GM18517 (cell line): Measurements from ENCODE around the gene LPIN1.

Experiments used
- ATAC-seq: cut with Tn5 transposase; IDR thresholded peaks from one replicate; pipeline ENCODE4 v1.9.1; 2021; ENCODE audit warnings: mild to moderate bottlenecking, moderate library complexity; ENCODE audit not compliant: unreplicated experiment

LPIN1 gene

GRCh38 chr2:11778923-11779757, 32.7 kb downstream of the LPIN1 start:
- peak; percentile 60 for ATAC-seq

GRCh38 chr2:11781602-11782001, 35.2 kb downstream of the LPIN1 start:
- no peak for ATAC-seq

- no peak for ATAC-seq
These were observed 37.8 kb downstream of the LPIN1 start for GRCh38 chr2:11784280-11784679.

DNA sequence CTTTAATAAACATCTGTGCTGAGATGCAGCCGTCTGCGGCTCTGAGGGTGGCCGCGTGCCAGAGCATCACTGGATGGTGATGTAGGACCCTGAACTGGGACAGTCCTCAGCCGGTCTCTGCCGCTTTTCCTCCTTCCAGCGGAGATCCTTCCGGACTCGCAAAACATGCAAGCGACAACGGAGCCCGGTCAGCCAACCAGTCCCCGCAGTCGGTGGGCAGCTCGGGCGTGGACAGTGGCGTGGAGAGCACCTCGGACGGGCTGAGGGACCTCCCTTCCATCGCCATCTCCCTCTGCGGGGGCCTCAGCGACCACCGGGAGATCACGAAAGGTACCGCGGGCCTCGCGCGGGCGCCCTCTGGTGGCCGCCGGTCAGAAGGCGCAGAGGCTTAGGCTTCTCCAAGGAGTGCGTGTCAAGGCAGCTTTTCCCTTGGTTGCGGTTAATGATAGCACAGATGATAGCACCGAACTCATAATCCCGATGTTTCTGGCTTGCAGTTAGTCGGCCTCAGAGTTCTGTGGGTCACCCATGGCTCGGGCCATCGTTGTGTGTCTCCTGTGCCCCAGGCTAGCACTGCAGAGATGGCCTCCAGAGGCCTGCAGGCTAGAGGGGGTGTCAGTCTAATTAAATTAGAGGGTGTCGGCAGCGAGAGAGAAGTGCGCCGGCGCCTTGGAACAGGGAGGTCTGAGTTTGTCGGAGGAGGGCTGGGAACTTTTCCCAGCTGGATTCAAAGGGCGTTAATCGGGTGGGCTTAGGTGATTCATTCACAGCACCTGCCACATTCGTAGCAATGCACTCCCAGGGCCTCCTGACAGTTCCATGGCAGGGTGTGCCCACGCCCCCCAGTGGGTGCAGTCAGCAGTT, 38.5 kb downstream of the LPIN1 start:
- no peak for ATAC-seq

DNA sequence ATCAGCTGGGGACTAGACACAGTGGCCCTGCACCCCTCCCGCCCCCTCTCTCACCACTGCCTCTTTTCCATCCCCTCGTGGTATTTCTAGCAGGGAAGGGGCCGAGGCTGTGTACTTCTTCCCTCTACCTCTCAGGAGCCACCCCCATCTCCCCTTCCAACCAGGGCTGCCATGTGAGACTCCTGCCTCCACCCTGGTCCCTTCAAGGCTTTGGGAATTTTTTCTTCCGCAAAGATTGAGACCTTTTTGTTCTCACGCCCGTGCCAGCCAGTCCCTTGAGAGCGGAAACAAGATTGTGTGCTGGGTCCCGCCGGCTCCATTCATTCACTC, 39.1 kb downstream of the LPIN1 start:
- ATAC-seq: no peak

DNA sequence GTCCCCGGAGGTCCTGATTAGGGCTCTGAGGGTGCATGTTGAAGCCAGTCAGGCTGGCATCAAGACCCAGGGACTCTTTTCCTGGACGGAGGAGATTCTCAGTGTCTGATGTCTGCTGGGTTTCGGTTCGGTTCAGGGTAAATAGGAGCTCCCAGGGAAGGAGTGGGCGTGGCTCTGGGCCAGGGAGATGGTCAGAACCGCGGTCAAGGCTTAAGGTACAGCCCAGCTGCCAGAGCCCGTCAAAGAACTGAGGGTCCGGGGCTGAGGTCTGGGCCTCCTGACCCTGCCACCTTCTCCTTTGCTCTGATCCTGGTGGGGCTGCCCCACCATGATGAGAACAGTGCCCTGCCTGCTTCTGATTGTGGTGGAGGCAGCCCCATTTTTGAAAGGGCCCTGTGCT, 39.8 kb downstream of the LPIN1 start:
- ATAC-seq: no peak

GRCh38 chr2:11786592-11786991, 40.2 kb downstream of the LPIN1 start:
- no peak for ATAC-seq

- ATAC-seq: no peak
These were observed 41.6 kb downstream of the LPIN1 start for GRCh38 chr2:11787991-11788390.

GRCh38 chr2:11788461-11789124, 42.2 kb downstream of the LPIN1 start:
- no peak for ATAC-seq

DNA sequence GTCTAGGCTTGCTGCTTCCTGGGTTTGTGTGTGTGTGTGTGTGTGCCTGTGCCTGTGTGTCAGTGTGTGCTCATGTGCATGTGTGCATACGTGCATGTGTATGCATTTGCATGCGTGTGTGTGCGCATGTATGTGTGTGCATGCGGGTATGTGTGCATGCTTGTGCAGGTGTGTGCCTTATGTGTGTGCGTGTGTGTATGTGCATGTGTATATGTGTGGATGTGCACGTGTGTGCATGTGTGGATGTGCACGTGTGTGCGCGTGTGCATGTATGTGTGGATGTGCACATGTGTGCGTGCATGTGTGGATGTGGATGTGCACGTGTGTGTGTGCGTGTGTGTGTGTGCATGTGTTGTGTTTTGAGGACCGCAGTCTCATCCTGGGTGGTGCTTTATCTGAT, 42.8 kb downstream of the LPIN1 start:
- no peak for ATAC-seq

DNA sequence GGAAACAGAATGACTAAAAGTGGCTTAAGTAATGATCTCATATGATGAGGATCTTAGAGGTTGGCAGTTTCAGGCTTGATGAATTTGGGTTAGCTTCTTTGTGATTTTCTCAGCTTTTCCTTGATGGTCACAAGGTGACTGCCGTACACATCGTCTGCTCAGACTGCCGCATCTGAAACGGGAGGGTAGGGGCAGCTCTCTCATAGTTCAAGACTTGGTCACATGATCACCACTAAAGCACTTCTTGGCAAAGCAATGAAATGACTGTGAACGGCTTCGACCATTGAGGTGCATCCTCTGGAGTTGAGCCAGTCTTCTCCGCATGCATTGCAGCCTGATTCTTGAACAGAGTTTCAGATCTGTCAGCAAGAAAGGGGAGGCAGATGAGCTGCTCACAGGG, 43.8 kb downstream of the LPIN1 start:
- ATAC-seq: no peak

DNA sequence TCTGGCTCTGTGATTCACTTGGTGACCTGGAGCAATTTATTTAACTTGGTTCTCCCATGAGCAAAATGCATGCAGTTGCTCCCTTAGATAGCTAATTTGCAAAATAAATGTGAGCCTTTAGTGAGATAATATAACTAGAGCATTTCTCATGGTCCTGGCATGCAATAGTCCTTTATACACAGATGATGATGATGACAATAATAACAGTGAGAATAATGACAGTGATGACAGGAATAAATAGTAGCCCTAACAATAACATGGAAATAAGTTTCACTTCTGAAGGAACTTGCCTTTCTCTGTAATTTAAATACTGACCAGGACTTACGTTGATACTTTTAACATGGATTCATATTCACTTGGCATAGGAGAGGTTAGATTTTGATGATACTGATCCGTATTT, 49.2 kb downstream of the LPIN1 start:
- no peak for ATAC-seq

GRCh38 chr2:11796190-11797171, 50.0 kb downstream of the LPIN1 start:
- no peak for ATAC-seq

GRCh38 chr2:11797846-11798245, 51.4 kb downstream of the LPIN1 start:
- no peak for ATAC-seq

- ATAC-seq: no peak
These were observed 52.4 kb downstream of the LPIN1 start for GRCh38 chr2:11798701-11799435.

- ATAC-seq: no peak
These were observed 53.4 kb downstream of the LPIN1 start for GRCh38 chr2:11799826-11800225.

DNA sequence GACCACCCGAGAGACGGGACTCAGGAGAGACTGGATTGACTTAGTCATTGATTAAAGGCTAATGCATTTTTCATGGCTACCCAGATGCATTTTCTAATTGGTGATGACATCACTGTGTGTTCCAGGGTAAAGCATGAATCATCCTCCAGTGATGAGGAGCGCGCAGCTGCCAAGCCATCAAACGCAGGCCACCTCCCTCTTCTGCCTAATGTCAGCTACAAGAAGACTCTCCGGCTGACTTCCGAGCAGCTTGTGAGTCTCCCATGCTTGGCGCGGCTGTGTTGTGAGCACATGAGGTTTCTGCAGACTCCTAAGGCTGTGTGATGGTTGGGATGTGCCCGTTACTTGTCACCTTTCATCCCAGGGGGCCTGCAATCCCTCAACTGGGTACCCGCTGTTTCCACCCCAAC, 56.4 kb downstream of the LPIN1 start:
- ATAC-seq: no peak

DNA sequence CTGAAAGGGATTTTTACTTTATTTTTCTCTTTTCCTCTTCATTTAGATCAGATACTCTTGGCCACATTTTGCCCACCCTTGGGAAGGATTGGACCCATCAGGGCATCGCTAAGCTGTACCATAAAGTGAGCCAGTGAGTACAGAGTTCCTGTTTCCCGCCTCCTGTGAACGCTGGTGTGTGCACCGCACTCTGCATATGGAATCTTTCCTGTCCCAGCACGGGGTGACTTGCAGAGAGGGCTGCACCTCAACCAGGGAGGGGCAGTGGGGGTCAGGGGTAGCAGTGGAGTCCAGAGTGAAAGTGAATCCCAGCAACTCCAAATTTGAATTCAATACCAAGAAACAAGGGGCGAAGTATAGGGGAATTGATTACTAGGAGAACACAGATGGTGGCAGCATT, 58.6 kb downstream of the LPIN1 start:
- no peak for ATAC-seq

GRCh38 chr2:11805920-11806319, 59.5 kb downstream of the LPIN1 start:
- ATAC-seq: no peak
